Astrocyte of the spinal cord (primary cell): ENCODE results near the gene LTO1.
"Not testable (repeated sequence)": the region's sequence is repeated elsewhere in the genome, so short reads cannot be mapped to it uniquely, and the experiment has no call there.

Source experiments
- DNase-seq: peaks from one replicate; pipeline ENCODE4 v3.0.0; 2011; ENCODE audit warnings: low read depth, low spot score
- H3K4me3 ChIP-seq: 2 replicates; pipeline ENCODE4 v1.5.1; 2011; ENCODE audit warnings: low read depth, mild to moderate bottlenecking, low read length, moderate library complexity
- in situ Hi-C: cut with HindIII; loops from 2 replicates; pipeline ENCODE4 v1.10.0; 2017; ENCODE audit warnings: low sequenced_read_pairs
- TF ChIP-seq, protein P1 (sequence below): IDR thresholded peaks from 2 replicates; pipeline ENCODE4 v1.5.1; 2012; ENCODE audit warnings: low read depth, mild to moderate bottlenecking, low read length, inconsistent platforms

Gene LTO1

DNA sequence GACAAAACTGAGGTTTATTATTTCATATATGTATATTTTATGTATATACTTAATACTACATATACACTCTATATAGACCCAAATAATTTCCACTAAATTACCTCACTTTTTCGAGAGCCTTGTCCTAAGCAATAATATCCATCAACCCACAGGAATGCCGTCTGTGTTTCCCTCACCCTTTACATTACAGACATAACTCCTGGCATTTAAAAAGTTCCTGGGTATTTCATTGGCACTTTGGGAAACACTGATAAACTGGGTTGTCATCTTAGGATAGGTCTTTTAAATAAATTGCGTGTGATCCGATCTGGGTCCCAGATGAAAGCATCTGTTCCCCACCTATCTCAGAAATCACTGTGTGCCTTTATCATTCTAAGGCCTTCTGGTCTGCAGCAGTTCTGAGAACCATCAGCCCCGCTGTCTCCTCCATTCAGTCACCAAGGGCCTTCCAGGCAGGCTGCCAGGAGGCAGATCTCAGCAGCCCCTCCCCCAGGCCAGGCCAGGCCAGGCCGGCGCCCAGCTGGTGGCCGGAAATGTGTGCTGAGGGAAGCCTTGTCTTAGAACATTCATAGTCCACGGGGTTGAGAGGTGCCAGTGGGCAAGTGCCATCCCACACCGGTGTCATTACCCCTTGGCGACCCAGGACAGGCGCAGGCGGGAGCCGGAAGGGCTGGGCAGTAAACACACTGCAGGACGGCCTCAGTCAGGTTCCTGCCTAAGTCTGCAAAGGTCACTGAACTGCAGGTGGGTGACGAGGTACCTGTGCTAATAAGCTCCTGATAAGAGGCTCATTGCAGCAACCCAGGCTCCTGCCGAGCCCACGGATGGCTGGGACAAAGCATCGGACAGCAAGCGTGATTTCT, 25.4 kb upstream of the LTO1 start:
- in situ Hi-C loops = no loop called here
- H3K4me3 ChIP-seq = no peak overlapping the region
- DNase-seq = peak; percentile 62
- TF ChIP-seq, protein P1, sequence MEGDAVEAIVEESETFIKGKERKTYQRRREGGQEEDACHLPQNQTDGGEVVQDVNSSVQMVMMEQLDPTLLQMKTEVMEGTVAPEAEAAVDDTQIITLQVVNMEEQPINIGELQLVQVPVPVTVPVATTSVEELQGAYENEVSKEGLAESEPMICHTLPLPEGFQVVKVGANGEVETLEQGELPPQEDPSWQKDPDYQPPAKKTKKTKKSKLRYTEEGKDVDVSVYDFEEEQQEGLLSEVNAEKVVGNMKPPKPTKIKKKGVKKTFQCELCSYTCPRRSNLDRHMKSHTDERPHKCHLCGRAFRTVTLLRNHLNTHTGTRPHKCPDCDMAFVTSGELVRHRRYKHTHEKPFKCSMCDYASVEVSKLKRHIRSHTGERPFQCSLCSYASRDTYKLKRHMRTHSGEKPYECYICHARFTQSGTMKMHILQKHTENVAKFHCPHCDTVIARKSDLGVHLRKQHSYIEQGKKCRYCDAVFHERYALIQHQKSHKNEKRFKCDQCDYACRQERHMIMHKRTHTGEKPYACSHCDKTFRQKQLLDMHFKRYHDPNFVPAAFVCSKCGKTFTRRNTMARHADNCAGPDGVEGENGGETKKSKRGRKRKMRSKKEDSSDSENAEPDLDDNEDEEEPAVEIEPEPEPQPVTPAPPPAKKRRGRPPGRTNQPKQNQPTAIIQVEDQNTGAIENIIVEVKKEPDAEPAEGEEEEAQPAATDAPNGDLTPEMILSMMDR = no peak

DNA sequence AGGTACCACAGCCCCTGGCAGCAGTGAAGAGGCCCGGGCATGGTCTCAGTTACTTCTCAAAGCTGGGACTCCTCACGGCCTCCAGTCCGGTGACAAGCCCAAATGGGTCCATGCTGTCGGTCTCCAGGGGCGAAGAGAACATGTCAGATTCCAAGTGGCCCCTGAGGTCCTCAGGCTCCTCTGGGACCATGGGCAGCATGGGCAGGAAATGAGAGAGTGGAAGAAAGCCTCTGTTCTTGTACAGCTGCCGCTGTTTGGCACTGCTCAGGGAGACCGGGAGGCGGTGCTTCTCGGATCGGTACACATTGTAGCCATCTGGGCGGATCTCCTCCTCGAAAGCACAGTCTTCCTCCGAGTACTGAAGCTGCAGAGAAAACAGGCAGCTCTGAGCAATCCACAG, 24.1 kb upstream of the LTO1 start:
- TF ChIP-seq, protein P1 = no peak
- no peak overlapping the region for H3K4me3 ChIP-seq
- in situ Hi-C loops = no loop called here
- no peak for DNase-seq

DNA sequence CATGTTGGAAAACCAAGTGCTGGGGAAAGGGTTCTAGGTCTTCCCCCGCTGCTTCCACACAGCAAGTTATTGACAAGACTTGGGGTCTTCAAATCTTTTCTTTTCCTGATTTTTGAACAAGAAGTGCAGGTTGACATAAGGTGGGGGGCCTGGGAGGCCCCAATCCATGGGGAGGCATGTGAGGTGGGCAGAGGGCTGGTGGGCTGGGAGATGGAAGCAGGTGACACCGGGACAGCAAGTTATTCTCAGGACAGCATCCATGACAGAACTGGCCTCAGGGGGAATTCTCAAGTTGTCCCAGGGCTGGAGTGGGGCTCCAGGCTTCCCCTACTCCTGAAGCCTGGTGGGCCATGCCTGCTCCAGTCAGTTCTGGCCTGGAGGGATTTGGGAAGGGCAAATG, 23.2 kb upstream of the LTO1 start:
- in situ Hi-C loops = no loop called here
- no peak for DNase-seq
- TF ChIP-seq, protein P1 = no peak
- no peak overlapping the region for H3K4me3 ChIP-seq

DNA sequence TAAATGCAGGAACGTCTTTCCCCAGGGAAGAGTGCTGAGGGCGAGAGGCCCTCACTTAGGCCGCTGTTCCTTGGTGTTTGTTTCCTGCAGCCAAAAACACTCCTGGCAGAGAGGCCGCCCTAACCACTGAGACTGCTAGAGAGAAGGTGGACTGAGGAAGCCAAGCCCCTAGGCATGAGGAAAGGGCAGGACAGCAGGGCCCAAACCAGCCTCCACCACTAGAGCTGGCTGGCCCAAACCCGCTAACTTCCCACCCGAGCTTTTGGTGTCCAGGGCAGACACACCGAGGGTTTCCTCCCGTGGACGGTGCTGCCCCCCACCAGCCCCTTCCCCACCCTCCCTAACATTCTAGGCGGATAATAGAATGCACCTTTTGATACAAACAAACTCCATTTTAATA, 22.7 kb upstream of the LTO1 start:
- DNase-seq = no peak
- TF ChIP-seq, protein P1 = no peak
- in situ Hi-C loops = no loop called here
- H3K4me3 ChIP-seq = no peak overlapping the region

DNA sequence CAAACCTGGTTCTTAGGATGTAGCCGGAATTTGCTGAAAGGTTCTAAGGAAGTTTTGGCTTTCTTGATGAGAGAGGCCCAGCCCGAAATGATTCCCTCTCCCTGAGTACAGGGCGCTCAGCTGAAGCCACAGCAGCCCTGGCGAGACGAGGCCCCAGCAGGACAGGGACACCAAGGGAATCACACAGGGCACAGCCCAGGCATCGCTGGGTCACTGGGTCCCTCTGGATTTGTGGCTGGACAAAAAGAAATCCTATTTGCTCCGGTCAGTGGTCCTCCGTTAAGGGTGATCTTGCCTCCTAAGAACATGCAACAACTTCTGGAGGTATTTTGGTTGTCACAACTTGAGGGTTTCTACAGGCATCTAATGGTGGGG, 22.3 kb upstream of the LTO1 start:
- no peak for DNase-seq
- in situ Hi-C loops = no loop called here
- no peak overlapping the region for H3K4me3 ChIP-seq
- TF ChIP-seq, protein P1 = no peak

DNA sequence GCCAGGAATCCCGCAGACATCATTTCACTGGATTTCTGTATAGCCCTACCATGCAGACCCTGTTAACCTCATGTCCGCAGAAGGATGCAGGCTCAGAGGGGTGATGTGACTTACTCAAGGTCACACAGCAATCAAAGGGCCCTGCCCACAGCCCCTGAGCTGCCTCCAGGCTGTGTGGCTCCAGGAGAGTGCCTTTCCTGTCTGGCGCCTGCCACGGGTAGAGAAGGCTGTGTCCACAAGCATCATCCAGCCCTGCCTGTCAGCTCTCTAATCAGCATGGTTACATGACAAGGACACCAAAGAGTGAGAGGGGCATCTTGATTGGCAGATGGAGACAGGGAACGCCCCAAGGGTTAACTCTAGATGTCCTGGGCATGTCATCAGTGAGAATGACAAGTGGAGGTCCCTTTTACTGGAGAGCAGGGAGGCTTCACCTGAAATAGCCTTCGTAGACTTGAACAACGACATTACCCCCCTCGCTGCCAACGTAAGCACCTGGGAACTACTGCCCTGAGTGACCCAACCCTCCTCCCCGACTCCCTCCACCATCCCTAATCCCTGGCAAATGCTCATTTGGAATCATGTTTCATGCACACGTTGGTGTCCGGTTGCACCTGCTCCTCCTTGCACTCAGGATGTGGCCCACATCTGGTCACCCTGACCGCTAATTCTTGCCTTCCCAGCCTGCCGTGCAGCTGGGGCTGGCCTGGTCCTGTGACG, 21.8 kb upstream of the LTO1 start:
- TF ChIP-seq, protein P1 = no peak
- no peak for DNase-seq
- in situ Hi-C loops = no loop called here
- no peak overlapping the region for H3K4me3 ChIP-seq

DNA sequence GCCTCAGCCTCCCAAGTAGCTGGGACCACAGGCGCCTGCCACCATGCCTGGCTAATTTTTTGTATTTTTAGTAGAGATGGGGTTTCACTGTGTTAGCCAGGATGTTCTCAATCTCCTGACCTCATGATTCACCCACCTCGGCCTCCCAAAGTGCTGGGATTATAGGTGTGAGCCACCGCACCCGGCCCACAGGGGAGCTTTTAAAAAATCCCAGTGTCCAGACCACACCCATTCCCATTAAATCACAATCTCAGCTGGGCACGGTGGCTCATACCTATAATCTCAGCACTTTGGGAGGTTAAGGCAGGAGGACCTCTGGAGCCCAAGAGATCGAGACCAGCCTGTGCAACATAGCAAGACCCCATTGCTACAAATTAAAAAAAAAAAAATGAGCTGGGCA, 20.8 kb upstream of the LTO1 start:
- DNase-seq, in situ Hi-C loops, H3K4me3 ChIP-seq: not testable (repeated sequence)
